HG02852 (cell line): ENCODE results near the gene HEATR5B.
"Not testable (repeated sequence)": the region's sequence is repeated elsewhere in the genome, so short reads cannot be mapped to it uniquely, and the experiment has no call there.

Experiments
- ATAC-seq: cut with Tn5 transposase; IDR thresholded peaks from one replicate; pipeline ENCODE4 v1.9.1; 2021; ENCODE audit warnings: mild to moderate bottlenecking, moderate library complexity; ENCODE audit not compliant: unreplicated experiment

The HEATR5B gene

GRCh38 chr2:36951027-36951518, 133.1 kb downstream of the HEATR5B start:
- no peak for ATAC-seq

- ATAC-seq: no peak
Measured at GRCh38 chr2:36949845-36950244, 134.3 kb downstream of the HEATR5B start.

- not testable (repeated sequence) for ATAC-seq
Measured at GRCh38 chr2:36945240-36945639, 138.9 kb downstream of the HEATR5B start.

GRCh38 chr2:36941867-36942266, 142.3 kb downstream of the HEATR5B start:
- no peak for ATAC-seq

GRCh38 chr2:36936526-36936925, 147.6 kb downstream of the HEATR5B start:
- ATAC-seq: not testable (repeated sequence)

GRCh38 chr2:36931688-36932087, 152.5 kb downstream of the HEATR5B start:
- ATAC-seq: not testable (repeated sequence)
